Esophagus squamous epithelium (tissue), 4 donors: ENCODE measurements around the gene LTBP1.

Source experiments
- POLR2A ChIP-seq, 4 donors: fragments of 450-650 bp; IDR thresholded peaks; one replicate each; pipeline ENCODE4 v1.6.1; 2017; ENCODE audit warnings: antibody characterized with exemption in 4 of 4, mild to moderate bottlenecking in 4 of 4, moderate library complexity in 3 of 4
- TF ChIP-seq, protein P1 (sequence below), 6 experiments: fragments of 450-650 bp in 4 of 6; fragments of 200-600 bp in 2 of 6; sonication (generic) in 2 of 6; IDR thresholded peaks; one replicate each; pipeline ENCODE4 v1.5.1; 2016 to 2019; ENCODE audit warnings: antibody characterized with exemption in 6 of 6, mild to moderate bottlenecking in 4 of 6, moderate library complexity in 4 of 6

DNA sequence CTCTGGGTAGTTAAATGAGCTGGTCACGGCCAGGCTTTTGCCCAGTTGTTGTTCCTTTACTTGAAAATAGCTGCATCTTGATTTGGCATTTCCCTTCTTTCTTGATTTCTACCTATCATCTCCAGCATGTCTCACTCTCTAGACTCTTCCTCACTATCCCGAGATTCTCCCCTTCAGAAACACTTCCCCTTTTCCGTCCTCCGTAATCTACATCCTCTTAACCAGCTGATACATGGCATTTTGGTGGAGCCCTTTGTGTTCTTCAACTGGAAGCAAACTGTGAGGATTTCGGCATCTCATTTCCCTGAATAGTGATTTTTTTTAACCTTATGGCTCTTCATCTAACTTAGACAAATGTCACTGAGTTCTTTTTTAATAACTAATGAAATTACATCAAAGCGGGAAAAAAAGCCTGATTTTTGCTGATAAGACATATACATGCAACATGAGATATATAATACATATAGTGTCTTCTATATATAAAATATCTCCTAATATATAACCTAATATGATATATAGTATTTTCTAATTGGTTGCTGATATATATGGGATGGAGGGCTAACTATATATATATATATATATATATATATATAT is 309.5 kb downstream of the LTBP1 start:
- TF ChIP-seq, protein P1, sequence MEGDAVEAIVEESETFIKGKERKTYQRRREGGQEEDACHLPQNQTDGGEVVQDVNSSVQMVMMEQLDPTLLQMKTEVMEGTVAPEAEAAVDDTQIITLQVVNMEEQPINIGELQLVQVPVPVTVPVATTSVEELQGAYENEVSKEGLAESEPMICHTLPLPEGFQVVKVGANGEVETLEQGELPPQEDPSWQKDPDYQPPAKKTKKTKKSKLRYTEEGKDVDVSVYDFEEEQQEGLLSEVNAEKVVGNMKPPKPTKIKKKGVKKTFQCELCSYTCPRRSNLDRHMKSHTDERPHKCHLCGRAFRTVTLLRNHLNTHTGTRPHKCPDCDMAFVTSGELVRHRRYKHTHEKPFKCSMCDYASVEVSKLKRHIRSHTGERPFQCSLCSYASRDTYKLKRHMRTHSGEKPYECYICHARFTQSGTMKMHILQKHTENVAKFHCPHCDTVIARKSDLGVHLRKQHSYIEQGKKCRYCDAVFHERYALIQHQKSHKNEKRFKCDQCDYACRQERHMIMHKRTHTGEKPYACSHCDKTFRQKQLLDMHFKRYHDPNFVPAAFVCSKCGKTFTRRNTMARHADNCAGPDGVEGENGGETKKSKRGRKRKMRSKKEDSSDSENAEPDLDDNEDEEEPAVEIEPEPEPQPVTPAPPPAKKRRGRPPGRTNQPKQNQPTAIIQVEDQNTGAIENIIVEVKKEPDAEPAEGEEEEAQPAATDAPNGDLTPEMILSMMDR (IDR thresholded peaks at IDR 0.05), result no peak
- TF ChIP-seq POLR2A (IDR thresholded peaks at IDR 0.05), result no peak
